Thyroid gland (tissue), 4 donors: ENCODE results near the gene TM9SF4.

Experiments used
- CTCF ChIP-seq, 6 experiments: fragments of 200-600 bp in 3 of 6; fragments of 450-650 bp in 3 of 6; sonication (generic) in 3 of 6; IDR thresholded peaks; one replicate each; pipeline ENCODE4 v1.5.1; 2016 to 2019; ENCODE audit warnings: antibody characterized with exemption in 6 of 6, mild to moderate bottlenecking in 2 of 6, inconsistent platforms in 1 of 6, moderate library complexity in 1 of 6
- POLR2A ChIP-seq, 2 donors: fragments of 450-650 bp; IDR thresholded peaks; one replicate each; pipeline ENCODE4 v1.6.1; 2017; ENCODE audit warnings: antibody characterized with exemption in 2 of 2, mild to moderate bottlenecking in 2 of 2, moderate library complexity in 1 of 2

- TF ChIP-seq CTCF (IDR thresholded peaks at IDR 0.05) (no peak), POLR2A (IDR thresholded peaks at IDR 0.05) (no peak)
Measured at GRCh38 chr20:32124916-32125454, 15.5 kb downstream of the TM9SF4 start.
